B cell (primary cell): ENCODE measurements around the gene CNTNAP2.

Experiments used
- CTCF ChIP-seq: fragments of 200-600 bp; IDR thresholded peaks from one replicate; pipeline ENCODE4 v1.8.0; 2022; ENCODE audit warnings: antibody characterized with exemption, mild to moderate bottlenecking
- EZH2 ChIP-seq: IDR thresholded peaks from 2 replicates; pipeline ENCODE4 v1.6.1; 2012; ENCODE audit warnings: borderline replicate concordance, low read depth, mild to moderate bottlenecking, moderate library complexity, low read length; ENCODE audit not compliant: insufficient read depth, poor library complexity, severe bottlenecking

- no peak for TF ChIP-seq CTCF
- TF ChIP-seq EZH2, result no peak
These were observed 748.0 kb downstream of the CNTNAP2 start for GRCh38 chr7:146864644-146865043.
